Astrocyte (in vitro differentiated cells and primary cell): ENCODE results near the gene CDHR1. TPM values are rescaled to one million over a fixed set of nuclear protein-coding genes. Genes with fewer than 3 reads are reported as not detected.

ENCODE experiments used
- DNase-seq: peaks from one replicate; pipeline ENCODE4 v3.0.0-alpha.2; 2010; ENCODE audit warnings: low read depth
- FAIRE-seq: peaks from 2 replicates; lab custom pipeline; 2011; peaks lifted over from hg19 to GRCh38; lab: Jason Lieb, UNC
- H2AFZ ChIP-seq: 2 replicates; pipeline ENCODE4 v1.6.0; 2012; ENCODE audit warnings: low read depth, low read length, inconsistent platforms
- H3K27ac ChIP-seq: 2 replicates; pipeline ENCODE4 v1.5.1; 2011; ENCODE audit warnings: low read depth, low read length, inconsistent platforms
- H3K27me3 ChIP-seq: 2 replicates; pipeline ENCODE4 v1.6.0; 2011; ENCODE audit warnings: low read length, inconsistent platforms; ENCODE audit not compliant: insufficient read depth
- H3K36me3 ChIP-seq: 2 replicates; pipeline ENCODE4 v1.5.1; 2011; ENCODE audit warnings: low read length, inconsistent platforms; ENCODE audit not compliant: insufficient read depth
- H3K4me1 ChIP-seq: 2 replicates; pipeline ENCODE4 v1.5.1; 2011; ENCODE audit warnings: low read length, inconsistent platforms; ENCODE audit not compliant: insufficient read depth
- H3K4me2 ChIP-seq: 2 replicates; pipeline ENCODE4 v1.6.0; 2012; ENCODE audit warnings: low read length, inconsistent platforms
- H3K4me3 ChIP-seq: 2 replicates; pipeline ENCODE4 v1.5.1; 2011; ENCODE audit warnings: low read depth, mild to moderate bottlenecking, low read length, inconsistent platforms; ENCODE audit not compliant: insufficient read depth
- H3K79me2 ChIP-seq: 2 replicates; pipeline ENCODE4 v1.6.0; 2012; ENCODE audit warnings: mild to moderate bottlenecking, low read length, inconsistent platforms; ENCODE audit not compliant: insufficient read depth
- H3K9ac ChIP-seq: 2 replicates; pipeline ENCODE4 v1.6.0; 2012; ENCODE audit warnings: mild to moderate bottlenecking, low read length, inconsistent platforms
- H3K9me3 ChIP-seq: 2 replicates; pipeline ENCODE4 v1.5.1; 2012; ENCODE audit warnings: low read depth, mild to moderate bottlenecking, low read length, inconsistent platforms; ENCODE audit not compliant: insufficient read depth
- H4K20me1 ChIP-seq: 2 replicates; pipeline ENCODE4 v1.6.0; 2012; ENCODE audit warnings: low read length, inconsistent platforms; ENCODE audit not compliant: insufficient read depth
- H3K27ac Mint-ChIP-seq: one replicate; pipeline ENCODE4 v1.8.0; 2021; ENCODE audit warnings: mild to moderate bottlenecking, mixed read lengths; ENCODE audit not compliant: unreplicated experiment
- H3K27me3 Mint-ChIP-seq: one replicate; pipeline ENCODE4 v1.8.0; 2021; ENCODE audit warnings: low read depth, mixed read lengths; ENCODE audit not compliant: unreplicated experiment
- H3K36me3 Mint-ChIP-seq: one replicate; pipeline ENCODE4 v1.8.0; 2021; ENCODE audit warnings: low read depth, mixed read lengths; ENCODE audit not compliant: unreplicated experiment
- H3K4me1 Mint-ChIP-seq: one replicate; pipeline ENCODE4 v1.8.0; 2021; ENCODE audit warnings: low read depth, mixed read lengths; ENCODE audit not compliant: unreplicated experiment
- H3K4me3 Mint-ChIP-seq: one replicate; pipeline ENCODE4 v1.8.0; 2021; ENCODE audit warnings: mild to moderate bottlenecking, moderate library complexity, mixed read lengths; ENCODE audit not compliant: unreplicated experiment
- H3K9me3 Mint-ChIP-seq: one replicate; pipeline ENCODE4 v1.8.0; 2021; ENCODE audit warnings: mild to moderate bottlenecking, mixed read lengths; ENCODE audit not compliant: unreplicated experiment
- EZH2 ChIP-seq: IDR thresholded peaks from 2 replicates; pipeline ENCODE4 v1.6.1; 2012; ENCODE audit warnings: mild to moderate bottlenecking, low read length, inconsistent platforms; ENCODE audit not compliant: insufficient read depth
- total RNA-seq: library from RNA; stranded (reverse); gene quantifications from 2 replicates; pipeline ENCODE4 v1.2.1, GENCODE V29; 2021
- TF ChIP-seq, protein P1 (sequence below): IDR thresholded peaks from 2 replicates; pipeline ENCODE4 v1.5.1; 2011; ENCODE audit warnings: low read depth, mild to moderate bottlenecking, inconsistent platforms, low read length, moderate library complexity; ENCODE audit not compliant: insufficient read depth

The CDHR1 gene
- total RNA-seq, 1 donor from 2014 or later: 0.75 TPM

DNA sequence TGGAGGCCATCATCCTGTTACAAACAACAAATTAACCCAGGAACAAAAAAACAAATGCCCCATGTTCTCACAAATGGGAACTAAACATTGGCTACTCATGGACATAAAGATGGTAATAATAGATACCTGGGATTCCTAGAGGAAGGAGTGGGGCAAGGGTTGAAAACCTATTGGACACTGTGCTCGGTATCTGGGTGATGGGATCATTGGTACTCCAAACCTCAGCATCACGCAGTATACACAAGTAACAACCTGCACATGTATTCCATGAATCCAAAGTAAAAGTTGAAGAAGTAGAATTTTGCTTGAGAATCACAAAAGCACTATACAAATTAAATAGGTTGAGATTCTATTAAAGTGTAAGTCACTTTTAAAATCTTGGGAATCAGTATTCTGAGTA is 38.3 kb upstream of the CDHR1 start:
- DNase-seq (no peak), FAIRE-seq (no peak)
- H3K4me1 Mint-ChIP-seq: no peaks in the 10 kb centered on the region
- H2AFZ ChIP-seq: no peak overlapping the region
- H3K9me3 Mint-ChIP-seq: no peaks in the 10 kb centered on the region
- H3K27me3 Mint-ChIP-seq: no peaks in the 10 kb centered on the region
- TF ChIP-seq, protein P1, sequence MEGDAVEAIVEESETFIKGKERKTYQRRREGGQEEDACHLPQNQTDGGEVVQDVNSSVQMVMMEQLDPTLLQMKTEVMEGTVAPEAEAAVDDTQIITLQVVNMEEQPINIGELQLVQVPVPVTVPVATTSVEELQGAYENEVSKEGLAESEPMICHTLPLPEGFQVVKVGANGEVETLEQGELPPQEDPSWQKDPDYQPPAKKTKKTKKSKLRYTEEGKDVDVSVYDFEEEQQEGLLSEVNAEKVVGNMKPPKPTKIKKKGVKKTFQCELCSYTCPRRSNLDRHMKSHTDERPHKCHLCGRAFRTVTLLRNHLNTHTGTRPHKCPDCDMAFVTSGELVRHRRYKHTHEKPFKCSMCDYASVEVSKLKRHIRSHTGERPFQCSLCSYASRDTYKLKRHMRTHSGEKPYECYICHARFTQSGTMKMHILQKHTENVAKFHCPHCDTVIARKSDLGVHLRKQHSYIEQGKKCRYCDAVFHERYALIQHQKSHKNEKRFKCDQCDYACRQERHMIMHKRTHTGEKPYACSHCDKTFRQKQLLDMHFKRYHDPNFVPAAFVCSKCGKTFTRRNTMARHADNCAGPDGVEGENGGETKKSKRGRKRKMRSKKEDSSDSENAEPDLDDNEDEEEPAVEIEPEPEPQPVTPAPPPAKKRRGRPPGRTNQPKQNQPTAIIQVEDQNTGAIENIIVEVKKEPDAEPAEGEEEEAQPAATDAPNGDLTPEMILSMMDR: no peak
- no peak for TF ChIP-seq EZH2
- no peaks in the 10 kb centered on the region for H3K27me3 ChIP-seq
- peaks cover 1% of the 10 kb centered on the region for H3K36me3 Mint-ChIP-seq
- no peaks in the 10 kb centered on the region for H3K9me3 ChIP-seq
- H4K20me1 ChIP-seq: peaks cover under 1% of the 10 kb centered on the region
- no peaks in the 10 kb centered on the region for H3K4me1 ChIP-seq
- H3K9ac ChIP-seq: no peak overlapping the region
- H3K4me2 ChIP-seq: no peak overlapping the region
- no peak overlapping the region for H3K27ac ChIP-seq
- H3K27ac Mint-ChIP-seq: no peak overlapping the region
- H3K79me2 ChIP-seq: no peaks in the 10 kb centered on the region
- H3K4me3 Mint-ChIP-seq: no peak overlapping the region
- H3K36me3 ChIP-seq: peaks cover 13% of the 10 kb centered on the region
- H3K4me3 ChIP-seq: no peak overlapping the region

DNA sequence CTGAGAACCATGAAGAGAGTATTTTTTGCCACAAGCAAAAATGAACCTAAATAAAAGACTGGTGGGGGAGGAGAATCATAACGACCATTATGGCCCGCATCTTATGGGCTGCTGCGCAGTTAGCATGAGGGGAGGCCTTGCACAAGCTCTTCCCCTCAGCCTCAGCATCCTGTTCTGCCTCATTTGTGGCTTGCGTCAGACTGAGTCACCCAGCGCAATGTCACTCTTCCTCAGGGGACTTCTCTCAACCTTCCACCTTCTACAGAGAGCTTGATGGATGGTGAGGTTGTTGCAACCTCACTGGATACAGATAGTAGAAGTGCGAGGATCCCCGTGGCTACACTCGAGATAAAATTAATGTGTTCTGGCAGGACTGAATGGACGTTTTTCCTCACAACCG is 37.6 kb upstream of the CDHR1 start:
- no peaks in the 10 kb centered on the region for H3K27me3 Mint-ChIP-seq
- no peaks in the 10 kb centered on the region for H3K9me3 Mint-ChIP-seq
- H3K36me3 Mint-ChIP-seq: peaks cover 1% of the 10 kb centered on the region

DNA sequence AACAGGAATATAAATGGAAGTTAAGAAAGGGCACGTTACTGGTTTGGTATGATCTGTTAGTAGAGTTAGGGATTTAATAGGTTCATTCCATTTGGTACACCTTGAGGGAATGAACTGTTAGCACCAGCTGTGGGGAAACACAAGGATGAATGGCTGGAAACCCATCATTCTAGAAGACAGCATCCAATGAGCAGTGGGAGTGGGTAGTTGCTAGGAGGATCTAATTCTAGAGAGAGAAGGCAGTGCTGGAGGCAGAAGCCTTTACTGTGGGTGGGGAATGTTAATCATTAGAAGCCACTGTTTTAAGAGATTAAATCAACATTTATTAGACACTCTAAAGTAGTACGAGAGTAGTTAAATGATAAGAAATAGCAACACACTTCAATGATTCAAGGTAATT is 36.3 kb upstream of the CDHR1 start:
- Histone ChIP-seq H3K9ac (no peak overlapping the region), H3K27me3 (no peaks in the 10 kb centered on the region), H3K27ac (no peak overlapping the region), H3K79me2 (no peaks in the 10 kb centered on the region), H3K4me3 (no peak overlapping the region), H2AFZ (no peak overlapping the region), H4K20me1 (no peaks in the 10 kb centered on the region), H3K9me3 (no peaks in the 10 kb centered on the region), H3K4me2 (no peak overlapping the region), H3K36me3 (peaks cover 2% of the 10 kb centered on the region), H3K4me1 (no peaks in the 10 kb centered on the region)
- no peak for TF ChIP-seq EZH2
- TF ChIP-seq, protein P1: no peak
- Mint-ChIP-seq H3K4me3 (no peak overlapping the region), H3K4me1 (no peaks in the 10 kb centered on the region), H3K27me3 (no peaks in the 10 kb centered on the region), H3K27ac (no peak overlapping the region), H3K36me3 (peaks cover 1% of the 10 kb centered on the region), H3K9me3 (no peaks in the 10 kb centered on the region)
- DNase-seq (no peak), FAIRE-seq (no peak)

More for the DNA sequence above, 37.6 kb upstream of the CDHR1 start:
- DNase-seq (no peak), FAIRE-seq (no peak)
- Histone ChIP-seq H3K4me2 (no peak overlapping the region), H3K4me3 (no peak overlapping the region), H3K9ac (no peak overlapping the region), H3K79me2 (no peaks in the 10 kb centered on the region), H3K4me1 (no peaks in the 10 kb centered on the region), H3K9me3 (no peaks in the 10 kb centered on the region), H3K27ac (no peak overlapping the region), H4K20me1 (no peaks in the 10 kb centered on the region), H3K36me3 (peaks cover 7% of the 10 kb centered on the region), H3K27me3 (no peaks in the 10 kb centered on the region), H2AFZ (no peak overlapping the region)
- no peak overlapping the region for H3K27ac Mint-ChIP-seq
- TF ChIP-seq, protein P1: no peak
- TF ChIP-seq EZH2: no peak
- no peaks in the 10 kb centered on the region for H3K4me1 Mint-ChIP-seq
- H3K4me3 Mint-ChIP-seq: no peak overlapping the region
